SK-N-SH (cell line): ENCODE data around the gene GGTLC1. TPM values are rescaled to one million over a fixed set of nuclear protein-coding genes. Genes with fewer than 3 reads are reported as not detected.

ENCODE experiments used
- CTCF ChIA-PET: fragments of 300-600, 350-600 bp; formaldehyde crosslinking; extraction: SDS; loops from one replicate; lab custom pipeline; 2021; lab: Yijun Ruan, JAX
- POLR2A ChIA-PET: fragments of 350-600 bp; sonication (Branson Sonifier 250); formaldehyde crosslinking; extraction: SDS; loops from one replicate; lab custom pipeline; 2020; ENCODE audit warnings: antibody characterized with exemption, inconsistent platforms; lab: Yijun Ruan, JAX
- DNase-seq: peaks from one replicate; pipeline ENCODE4 v3.0.0; 2012
- H2AFZ ChIP-seq: fragments of 200-600 bp; sonication (generic); 2 replicates; pipeline ENCODE4 v1.8.1; 2016; ENCODE audit warnings: antibody characterized with exemption, mild to moderate bottlenecking, low read depth
- H3F3A ChIP-seq: fragments of 200-600 bp; sonication (generic); replicated peaks from 2 replicates; pipeline ENCODE3; 2016; ENCODE audit warnings: antibody characterized with exemption, mild to moderate bottlenecking; ENCODE audit not compliant: insufficient read depth
- H3K27ac ChIP-seq, 2 experiments: fragments of 200-500 bp in 1 of 2; fragments of 200-600 bp in 1 of 2; sonication (Bioruptor generic) in 1 of 2; sonication (generic), shearing (Covaris generic) in 1 of 2; 2 replicates each; pipeline versions ENCODE4 v1.5.1 to v1.6.1; 2014 to 2016; ENCODE audit warnings: low read depth in 2 of 2, inconsistent platforms in 1 of 2, low read length in 1 of 2, mild to moderate bottlenecking in 1 of 2, mixed read lengths in 1 of 2
- H3K27me3 ChIP-seq: fragments of 200-600 bp; sonication (generic), shearing (Covaris generic); 2 replicates; pipeline ENCODE4 v1.6.1; 2016; ENCODE audit warnings: mixed run types; ENCODE audit not compliant: insufficient read depth
- H3K36me3 ChIP-seq, 2 experiments: fragments of 200-500 bp in 1 of 2; fragments of 200-600 bp in 1 of 2; sonication (Bioruptor generic) in 1 of 2; sonication (generic) in 1 of 2; replicated peaks in 1 of 2; 2 replicates each; pipeline versions ENCODE3 to v1.5.1; 2014 to 2016; ENCODE audit warnings: low read length in 1 of 2, mild to moderate bottlenecking in 1 of 2; ENCODE audit not compliant: insufficient read depth in 2 of 2, control insufficient read depth in 1 of 2
- H3K4me1 ChIP-seq, 2 experiments: fragments of 200-500 bp in 1 of 2; fragments of 200-600 bp in 1 of 2; sonication (Bioruptor generic) in 1 of 2; sonication (generic), shearing (Covaris generic) in 1 of 2; 2 replicates each; pipeline versions ENCODE4 v1.5.1 to v1.6.1; 2014 to 2016; ENCODE audit warnings: low read depth in 1 of 2, low read length in 1 of 2, mixed run types in 1 of 2; ENCODE audit not compliant: insufficient read depth in 2 of 2, control insufficient read depth in 1 of 2
- H3K4me2 ChIP-seq: fragments of 200-600 bp; sonication (generic), shearing (Covaris generic); 2 replicates; pipeline ENCODE4 v1.6.1; 2017; ENCODE audit warnings: mixed run types
- H3K4me3 ChIP-seq, 2 experiments: fragments of 200-500 bp in 1 of 2; fragments of 200-600 bp in 1 of 2; sonication (Bioruptor generic) in 1 of 2; sonication (generic), shearing (Covaris generic) in 1 of 2; 2 replicates each; pipeline versions ENCODE4 v1.5.1 to v1.8.1; 2014 to 2016; ENCODE audit warnings: low read depth in 2 of 2, inconsistent platforms in 1 of 2, low read length in 1 of 2, mild to moderate bottlenecking in 1 of 2, mixed read lengths in 1 of 2, moderate library complexity in 1 of 2
- H3K79me2 ChIP-seq: fragments of 200-600 bp; sonication (generic); 2 replicates; pipeline ENCODE4 v1.8.1; 2017; ENCODE audit warnings: mild to moderate bottlenecking; ENCODE audit not compliant: insufficient read depth
- H3K9ac ChIP-seq: fragments of 200-600 bp; sonication (generic); 2 replicates; pipeline ENCODE4 v1.6.1; 2017; ENCODE audit warnings: mixed run types
- H3K9me2 ChIP-seq: fragments of 200-600 bp; sonication (generic); 2 replicates; pipeline ENCODE4 v1.6.1; 2017; ENCODE audit warnings: mixed run types
- H3K9me3 ChIP-seq: fragments of 200-600 bp; sonication (generic); 2 replicates; pipeline ENCODE4 v1.6.1; 2017; ENCODE audit warnings: mixed run types, mild to moderate bottlenecking, moderate library complexity
- H4K20me1 ChIP-seq: fragments of 200-600 bp; sonication (generic); 2 replicates; pipeline ENCODE4 v1.6.1; 2017; ENCODE audit warnings: mild to moderate bottlenecking, mixed run types; ENCODE audit not compliant: insufficient read depth
- CHD2 ChIP-seq: fragments of 150-350 bp; IDR thresholded peaks from 2 replicates; pipeline ENCODE4 v1.6.1; 2018; ENCODE audit warnings: low read length; ENCODE audit not compliant: partially characterized antibody
- ELF1 ChIP-seq: IDR thresholded peaks from 2 replicates; pipeline ENCODE4 v1.4.0; 2012
- FOXM1 ChIP-seq: IDR thresholded peaks from 2 replicates; pipeline ENCODE4 v1.4.0; 2012; ENCODE audit warnings: low read depth, mild to moderate bottlenecking
- GATA2 ChIP-seq: sonication (generic); formaldehyde crosslinking; IDR thresholded peaks from 2 replicates; pipeline ENCODE4 v1.5.0; 2020; ENCODE audit warnings: mild to moderate bottlenecking, missing genetic modification reagents
- JUND ChIP-seq: IDR thresholded peaks from 2 replicates; pipeline ENCODE4 v1.4.0; 2012
- NFIC ChIP-seq: IDR thresholded peaks from 2 replicates; pipeline ENCODE4 v1.4.0; 2012; ENCODE audit warnings: borderline replicate concordance
- NRF1 ChIP-seq: IDR thresholded peaks from 2 replicates; pipeline ENCODE4 v1.6.1; 2012; ENCODE audit warnings: low read depth, mild to moderate bottlenecking, low read length
- PBX3 ChIP-seq: IDR thresholded peaks from 2 replicates; pipeline ENCODE4; 2012
- POLR2AphosphoS5 ChIP-seq: IDR thresholded peaks from 2 replicates; pipeline ENCODE4 v1.6.1; 2012; ENCODE audit warnings: low read depth, low read length
- RAD21 ChIP-seq: IDR thresholded peaks from 2 replicates; pipeline ENCODE4 v1.6.1; 2012; ENCODE audit warnings: mild to moderate bottlenecking, low read length
- RXRA ChIP-seq: IDR thresholded peaks from 2 replicates; pipeline ENCODE4 v1.4.0; 2012; ENCODE audit warnings: low read depth, mild to moderate bottlenecking, borderline replicate concordance
- USF1 ChIP-seq: IDR thresholded peaks from 2 replicates; pipeline ENCODE4 v1.4.0; 2012; ENCODE audit warnings: low read depth, borderline replicate concordance
- USF2 ChIP-seq: fragments of 150-350 bp; IDR thresholded peaks from 2 replicates; pipeline ENCODE4 v1.6.1; 2017; ENCODE audit warnings: antibody characterized with exemption, low read length, low read depth, borderline replicate concordance
- WGBS: methylation state at CpG from one replicate; pipeline ENCODE4 v1.1.6; 2017; ENCODE audit warnings: low lambda C conversion rate; 5-methylcytosine and 5-hydroxymethylcytosine counted together
- polyA plus RNA-seq, 3 experiments: library from polyadenylated mRNA; depleted of rRNA; stranded (reverse); fragments of >200 nt; gene quantifications; 2 replicates each; pipeline ENCODE4 v1.2.3, GENCODE V29; 2012
- TF ChIP-seq, protein P1 (sequence below): fragments of 200-600 bp; sonication (generic); IDR thresholded peaks from 2 replicates; pipeline ENCODE4 v1.6.1; 2017; ENCODE audit warnings: antibody characterized with exemption, mild to moderate bottlenecking, moderate library complexity
- TF ChIP-seq, protein P2 (sequence below): IDR thresholded peaks from 2 replicates; pipeline ENCODE4 v1.4.0; 2012; ENCODE audit warnings: low read depth, borderline replicate concordance

Gene GGTLC1
- polyA plus RNA-seq, 1 of the 3 experiments (the other 2 are of a cell fraction): not detected

GRCh38 chr20:23966298-23966697 is 22.3 kb downstream of the GGTLC1 start (continued):
- TF ChIP-seq GATA2 (CRISPR knock-in tag) (no peak), ELF1 (no peak)

GRCh38 chr20:23963941-23964340 is 24.6 kb downstream of the GGTLC1 start:
- ChIA-PET POLR2A (no interaction called here), CTCF (no interaction called here)
- Histone ChIP-seq H3K9me2 (no peaks in the 10 kb centered on the region), H3K4me3 (no peak overlapping the region), H3K9ac (no peak overlapping the region), H3F3A (no peaks in the 10 kb centered on the region), H3K27me3 (no peaks in the 10 kb centered on the region), H4K20me1 (no peaks in the 10 kb centered on the region), H2AFZ (no peak overlapping the region), H3K36me3 (no peaks in the 10 kb centered on the region), H3K79me2 (no peaks in the 10 kb centered on the region), H3K4me2 (no peak overlapping the region), H3K9me3 (0 out of 2 replicates have a peak, but pooled peaks cover 3% of the 10 kb centered on the region), H3K4me1 (no peaks in the 10 kb centered on the region), H3K27ac (no peak overlapping the region)
- 0% methylated on average over 1 of the region's 1 CpG for WGBS
- TF ChIP-seq USF2: no peak
- TF ChIP-seq, protein P1, sequence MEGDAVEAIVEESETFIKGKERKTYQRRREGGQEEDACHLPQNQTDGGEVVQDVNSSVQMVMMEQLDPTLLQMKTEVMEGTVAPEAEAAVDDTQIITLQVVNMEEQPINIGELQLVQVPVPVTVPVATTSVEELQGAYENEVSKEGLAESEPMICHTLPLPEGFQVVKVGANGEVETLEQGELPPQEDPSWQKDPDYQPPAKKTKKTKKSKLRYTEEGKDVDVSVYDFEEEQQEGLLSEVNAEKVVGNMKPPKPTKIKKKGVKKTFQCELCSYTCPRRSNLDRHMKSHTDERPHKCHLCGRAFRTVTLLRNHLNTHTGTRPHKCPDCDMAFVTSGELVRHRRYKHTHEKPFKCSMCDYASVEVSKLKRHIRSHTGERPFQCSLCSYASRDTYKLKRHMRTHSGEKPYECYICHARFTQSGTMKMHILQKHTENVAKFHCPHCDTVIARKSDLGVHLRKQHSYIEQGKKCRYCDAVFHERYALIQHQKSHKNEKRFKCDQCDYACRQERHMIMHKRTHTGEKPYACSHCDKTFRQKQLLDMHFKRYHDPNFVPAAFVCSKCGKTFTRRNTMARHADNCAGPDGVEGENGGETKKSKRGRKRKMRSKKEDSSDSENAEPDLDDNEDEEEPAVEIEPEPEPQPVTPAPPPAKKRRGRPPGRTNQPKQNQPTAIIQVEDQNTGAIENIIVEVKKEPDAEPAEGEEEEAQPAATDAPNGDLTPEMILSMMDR: no peak
- TF ChIP-seq RAD21: no peak
- no peak for TF ChIP-seq NFIC
- TF ChIP-seq POLR2AphosphoS5: no peak
- TF ChIP-seq CHD2: no peak
- TF ChIP-seq PBX3: no peak
- no peak for TF ChIP-seq NRF1
- TF ChIP-seq, protein P2, sequence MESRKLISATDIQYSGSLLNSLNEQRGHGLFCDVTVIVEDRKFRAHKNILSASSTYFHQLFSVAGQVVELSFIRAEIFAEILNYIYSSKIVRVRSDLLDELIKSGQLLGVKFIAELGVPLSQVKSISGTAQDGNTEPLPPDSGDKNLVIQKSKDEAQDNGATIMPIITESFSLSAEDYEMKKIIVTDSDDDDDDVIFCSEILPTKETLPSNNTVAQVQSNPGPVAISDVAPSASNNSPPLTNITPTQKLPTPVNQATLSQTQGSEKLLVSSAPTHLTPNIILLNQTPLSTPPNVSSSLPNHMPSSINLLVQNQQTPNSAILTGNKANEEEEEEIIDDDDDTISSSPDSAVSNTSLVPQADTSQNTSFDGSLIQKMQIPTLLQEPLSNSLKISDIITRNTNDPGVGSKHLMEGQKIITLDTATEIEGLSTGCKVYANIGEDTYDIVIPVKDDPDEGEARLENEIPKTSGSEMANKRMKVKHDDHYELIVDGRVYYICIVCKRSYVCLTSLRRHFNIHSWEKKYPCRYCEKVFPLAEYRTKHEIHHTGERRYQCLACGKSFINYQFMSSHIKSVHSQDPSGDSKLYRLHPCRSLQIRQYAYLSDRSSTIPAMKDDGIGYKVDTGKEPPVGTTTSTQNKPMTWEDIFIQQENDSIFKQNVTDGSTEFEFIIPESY: no peak
- TF ChIP-seq FOXM1: no peak
- TF ChIP-seq USF1: no peak
- TF ChIP-seq RXRA: no peak
- TF ChIP-seq JUND: no peak
- DNase-seq: no peak
